Activated CD4-positive, alpha-beta T cell treated with anti-CD3 and anti-CD28 coated beads, Interleukin-2, Interleukin-6, amounts not matched to agents 100 ng/mL and 50 ng/mL, durations not matched to agents 16 hours and 8 hours (primary cell): ENCODE data around the gene NDUFB11.
"Not testable (repeated sequence)": the region's sequence is repeated elsewhere in the genome, so short reads cannot be mapped to it uniquely, and the experiment has no call there.

Experiments used
- DNase-seq: peaks from one replicate; pipeline ENCODE4 v3.0.0-alpha.2; 2020

The NDUFB11 gene

GRCh38 chrX:47145395-47146120, 1.1 kb upstream of the NDUFB11 start:
- peak; percentile 9 for DNase-seq

- no peak for DNase-seq
Measured at GRCh38 chrX:47143894-47144625, 442 bp downstream of the NDUFB11 start.

GRCh38 chrX:47138171-47138570, 6.3 kb downstream of the NDUFB11 start:
- DNase-seq: no peak

GRCh38 chrX:47135650-47136049, 8.9 kb downstream of the NDUFB11 start:
- not testable (repeated sequence) for DNase-seq

- DNase-seq: no peak
Measured at GRCh38 chrX:47133493-47133892, 11.0 kb downstream of the NDUFB11 start.

- no peak for DNase-seq
Measured at GRCh38 chrX:47129899-47130358, 14.6 kb downstream of the NDUFB11 start.

- DNase-seq: peak; percentile 93
Measured at GRCh38 chrX:47129157-47129898, 15.2 kb downstream of the NDUFB11 start.

- DNase-seq: not testable (repeated sequence)
Measured at GRCh38 chrX:47124466-47124865, 20.0 kb downstream of the NDUFB11 start.

GRCh38 chrX:47116551-47117110, 27.9 kb downstream of the NDUFB11 start:
- not testable (repeated sequence) for DNase-seq

- no peak for DNase-seq
Measured at GRCh38 chrX:47112316-47112954, 32.1 kb downstream of the NDUFB11 start.

- not testable (repeated sequence) for DNase-seq
Measured at GRCh38 chrX:47110936-47111615, 33.4 kb downstream of the NDUFB11 start.

- DNase-seq: no peak
Measured at GRCh38 chrX:47101206-47101605, 43.3 kb downstream of the NDUFB11 start.

GRCh38 chrX:47098338-47099094, 46.0 kb downstream of the NDUFB11 start:
- DNase-seq: no peak

GRCh38 chrX:47097018-47097417, 47.5 kb downstream of the NDUFB11 start:
- DNase-seq: no peak

GRCh38 chrX:47093860-47094259, 50.6 kb downstream of the NDUFB11 start:
- DNase-seq: no peak

GRCh38 chrX:47093248-47093647, 51.3 kb downstream of the NDUFB11 start:
- DNase-seq: peak; percentile 33
